Embryonic facial prominence (tissue), 1 donor: ENCODE data around the gene SPATA9.

Source experiments
- DNase-seq: peaks from one replicate; pipeline ENCODE4 v3.0.0-alpha.2; 2016; ENCODE audit errors: extremely low spot score

Gene SPATA9

DNA sequence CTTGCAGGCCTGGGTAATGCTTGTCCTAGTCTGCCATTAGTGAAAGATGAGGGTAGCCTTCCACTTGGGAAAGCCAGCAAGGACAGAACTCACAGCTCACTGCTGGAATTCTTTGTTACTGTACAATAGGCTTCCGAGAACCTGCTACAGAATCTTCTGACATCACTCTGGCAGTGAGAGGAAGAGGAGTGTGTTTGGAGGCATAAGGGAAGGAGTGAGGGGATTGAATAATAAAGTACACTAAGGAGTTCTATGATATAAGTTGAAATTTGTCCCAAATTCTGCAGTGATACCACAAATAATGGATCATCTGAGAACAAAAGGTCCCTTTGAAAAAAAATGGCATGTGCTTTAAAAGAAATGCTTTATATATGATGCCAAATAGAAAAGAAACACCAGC is at the start of gene SPATA9:
TSS of gene SPATA9 (minus strand) at position 101 of the 400 bp plus-strand sequence. CDS start 137 bp downstream, outside the sequence.
- DNase-seq = no peak

DNA sequence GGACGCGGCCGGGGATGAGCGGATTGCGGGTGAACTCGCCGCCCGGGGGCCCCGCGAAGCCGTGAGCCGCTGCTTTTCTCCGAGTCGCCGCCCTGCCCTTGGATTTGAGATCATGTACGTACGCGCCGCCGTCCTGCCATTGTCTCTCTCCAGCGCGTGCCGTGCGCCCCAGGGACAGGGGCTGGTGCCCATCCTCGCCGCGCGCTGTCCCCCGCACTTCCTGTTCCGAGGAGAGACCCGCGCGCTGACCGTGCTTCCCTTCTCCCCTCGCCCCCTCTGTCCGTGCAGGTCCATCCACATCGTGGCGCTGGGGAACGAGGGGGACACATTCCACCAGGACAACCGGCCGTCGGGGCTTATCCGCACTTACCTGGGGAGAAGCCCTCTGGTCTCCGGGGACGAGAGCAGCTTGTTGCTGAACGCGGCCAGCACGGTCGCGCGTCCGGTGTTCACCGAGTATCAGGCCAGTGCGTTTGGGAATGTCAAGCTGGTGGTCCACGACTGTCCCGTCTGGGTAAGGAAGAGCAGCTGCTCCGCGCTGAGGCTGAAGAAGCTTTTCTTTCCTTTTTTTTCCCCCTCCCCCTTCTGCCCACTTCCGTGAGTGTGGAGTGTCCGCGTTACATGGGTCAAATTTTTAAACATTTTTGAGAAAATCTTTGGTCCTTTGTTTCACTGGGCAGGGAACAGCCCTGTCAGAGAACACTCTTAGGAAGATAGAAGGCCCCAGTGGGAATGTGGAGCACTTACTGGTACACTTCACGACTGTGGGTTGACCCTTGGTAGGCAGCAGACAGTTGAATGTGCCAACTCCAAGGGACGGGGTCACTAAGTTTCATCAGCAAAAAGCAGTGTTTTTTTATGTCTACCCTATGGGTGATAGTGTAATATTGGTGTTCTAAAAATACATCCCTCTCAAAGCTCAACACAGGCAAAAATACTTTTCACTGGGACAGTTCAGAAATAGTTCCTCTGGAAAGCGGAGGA is 49.1 kb upstream of the SPATA9 start:
- no peak for DNase-seq

GRCh38 chr5:95730730-95731570 is 48.2 kb upstream of the SPATA9 start, which contains the start of gene RHOBTB3:
Gene RHOBTB3 (plus strand): TSS chr5:95731336. CDS start chr5:95731683, 347 bp downstream.
- peak; percentile 70 for DNase-seq

DNA sequence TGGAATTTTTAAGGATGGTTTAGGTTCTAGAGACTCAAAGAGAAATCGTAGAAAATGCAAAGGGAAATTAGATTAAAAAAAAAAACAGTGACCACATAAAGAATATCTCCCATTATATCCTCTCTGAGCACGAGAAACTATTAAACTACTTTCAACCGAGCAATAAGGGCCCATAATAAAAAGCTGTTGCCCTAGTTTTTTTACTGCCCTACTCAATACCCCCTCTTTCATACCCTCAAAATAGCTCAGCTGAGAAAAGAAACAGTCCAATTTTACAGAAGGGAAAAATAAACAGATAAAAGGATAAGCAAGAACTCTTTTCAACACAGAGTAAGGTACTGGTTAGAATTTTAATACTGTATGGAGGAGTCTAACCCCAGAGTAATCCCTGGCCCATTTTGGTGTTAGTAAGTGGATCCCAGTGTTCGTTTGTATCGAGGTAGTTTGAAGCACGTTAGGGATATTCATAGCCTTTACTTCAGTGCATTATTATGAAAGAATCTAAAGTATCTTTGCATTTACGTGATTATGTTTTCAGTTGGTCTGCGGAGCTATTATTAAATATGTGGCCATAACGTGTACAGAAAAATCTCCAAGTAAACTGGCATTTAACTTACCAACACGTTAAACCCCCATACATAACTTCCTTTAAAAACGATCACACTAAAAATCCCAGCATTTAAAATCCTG is 47.4 kb upstream of the SPATA9 start:
- DNase-seq = no peak

- DNase-seq = no peak
These were observed 46.6 kb upstream of the SPATA9 start for GRCh38 chr5:95729115-95730010.

- no peak for DNase-seq
These were observed 45.8 kb upstream of the SPATA9 start for GRCh38 chr5:95728494-95729114.

DNA sequence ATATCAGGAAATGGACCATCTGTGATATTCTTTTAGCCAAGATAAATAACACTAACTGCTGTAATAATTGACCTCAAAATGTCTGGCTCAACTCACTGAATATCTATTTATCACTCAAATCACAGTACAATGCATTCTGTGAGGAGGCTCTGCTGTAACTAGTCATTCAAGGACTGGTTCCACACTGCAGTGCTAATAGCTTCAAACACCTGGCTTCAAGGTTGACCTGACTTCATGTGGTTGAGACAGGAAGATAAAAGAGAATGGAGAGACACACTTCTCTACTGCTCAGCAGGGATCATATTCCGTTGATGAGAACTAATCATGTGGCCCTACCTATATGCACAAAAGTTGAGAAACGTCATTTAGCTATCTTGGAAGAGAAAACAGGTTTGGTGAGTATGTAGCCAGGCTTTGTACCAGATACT is 45.0 kb upstream of the SPATA9 start:
- no peak for DNase-seq

DNA sequence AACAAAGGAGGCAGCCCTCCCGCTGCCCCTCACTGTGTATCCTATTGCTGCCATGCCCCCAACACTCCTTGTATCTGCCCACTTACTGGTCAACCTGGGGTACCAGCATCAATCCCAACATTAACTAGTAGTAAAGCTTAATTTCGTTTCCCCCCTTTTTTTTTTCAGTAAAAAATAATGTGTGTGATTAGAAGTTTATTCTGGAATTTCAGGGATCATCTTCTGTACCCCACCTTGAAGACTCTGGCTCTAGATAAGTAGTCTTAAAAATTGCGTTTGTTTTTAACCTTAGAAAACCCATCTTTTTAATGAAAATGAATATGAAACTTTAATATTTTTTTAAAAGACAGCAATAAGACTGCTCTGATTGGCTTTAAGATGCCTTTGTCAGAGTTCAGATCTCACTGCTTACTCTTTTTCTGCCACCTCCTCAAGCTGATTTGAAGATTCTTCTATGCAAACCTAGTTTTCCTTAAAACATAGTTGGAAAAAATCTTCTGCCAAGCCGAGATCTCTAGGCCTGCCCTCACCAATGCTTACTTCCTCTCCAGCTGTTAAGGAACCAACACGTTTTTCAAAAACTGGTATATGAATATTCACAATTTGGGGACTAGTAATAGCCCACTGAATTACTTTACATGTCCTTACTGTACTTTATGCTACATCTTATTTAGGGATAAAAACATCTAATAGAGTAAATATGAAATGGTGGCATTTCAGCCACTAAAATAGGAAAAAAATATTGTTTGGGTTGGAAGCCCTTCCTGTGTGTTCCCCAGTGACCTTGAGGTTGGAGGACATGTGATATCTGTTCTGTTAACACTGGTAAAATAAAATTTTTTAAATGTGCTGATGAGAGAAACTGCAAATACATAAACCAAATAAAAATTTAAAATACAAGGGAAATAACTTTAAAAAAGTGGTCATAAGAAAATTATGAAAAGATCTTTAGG is 44.3 kb upstream of the SPATA9 start:
- no peak for DNase-seq

- DNase-seq = peak; percentile 56
These were observed 43.4 kb upstream of the SPATA9 start for GRCh38 chr5:95725937-95726810.

GRCh38 chr5:95725071-95725820 is 42.5 kb upstream of the SPATA9 start:
- DNase-seq = no peak

GRCh38 chr5:95723632-95724369 is 41.0 kb upstream of the SPATA9 start:
- no peak for DNase-seq

DNA sequence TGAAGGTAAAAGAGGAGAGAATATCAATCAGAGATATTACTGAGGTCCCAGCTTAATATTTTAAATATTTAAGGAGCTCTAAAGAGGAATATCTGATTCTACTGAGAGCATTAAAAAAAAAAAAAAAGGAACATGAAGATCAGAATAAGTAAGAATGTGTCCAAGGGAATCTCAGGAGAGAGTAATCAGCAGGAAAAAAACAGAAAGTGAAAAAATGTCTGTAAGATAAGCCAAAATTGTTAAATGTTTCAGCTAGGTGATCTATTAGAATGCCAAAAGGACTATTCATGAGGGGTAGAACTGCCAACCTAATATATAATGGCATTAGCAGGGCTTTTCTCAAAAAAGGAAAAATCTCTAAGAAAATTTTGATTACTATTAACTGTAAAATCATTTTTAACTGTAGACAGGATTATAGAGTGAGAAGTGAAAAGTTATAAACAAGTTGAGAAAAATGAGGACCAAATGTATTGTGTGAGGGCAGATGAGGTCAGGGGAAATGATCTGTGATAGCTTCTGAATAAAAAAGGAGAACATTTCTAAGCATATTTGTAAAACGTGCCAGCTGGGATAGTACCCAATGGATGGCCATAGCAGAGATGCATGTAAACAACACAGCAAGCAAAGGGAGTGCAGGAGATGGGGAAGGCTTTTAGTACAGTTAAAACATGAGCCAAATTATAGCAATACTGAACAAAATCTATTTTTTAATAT is 38.9 kb upstream of the SPATA9 start:
- DNase-seq = no peak

GRCh38 chr5:95720094-95720786 is 37.4 kb upstream of the SPATA9 start:
- no peak for DNase-seq

DNA sequence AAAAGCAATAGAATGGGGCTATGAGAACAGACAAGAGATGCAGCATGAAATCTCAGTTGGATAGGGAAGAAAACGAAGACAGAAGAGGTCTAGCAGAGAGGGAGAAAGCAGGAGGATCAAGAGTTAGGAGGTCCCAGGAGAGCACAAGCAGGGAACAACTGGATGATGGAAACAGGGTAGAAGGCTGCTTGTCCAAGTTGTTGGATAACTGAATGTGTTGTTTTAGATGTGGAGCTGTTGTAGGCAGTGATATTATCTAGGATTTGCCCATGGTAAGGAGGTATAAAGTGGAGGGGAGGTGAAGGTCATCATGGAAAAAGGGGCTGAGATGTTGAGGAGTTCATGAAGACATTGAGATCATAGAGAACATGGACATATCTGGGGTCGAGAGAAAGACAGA is 35.9 kb upstream of the SPATA9 start:
- no peak for DNase-seq

DNA sequence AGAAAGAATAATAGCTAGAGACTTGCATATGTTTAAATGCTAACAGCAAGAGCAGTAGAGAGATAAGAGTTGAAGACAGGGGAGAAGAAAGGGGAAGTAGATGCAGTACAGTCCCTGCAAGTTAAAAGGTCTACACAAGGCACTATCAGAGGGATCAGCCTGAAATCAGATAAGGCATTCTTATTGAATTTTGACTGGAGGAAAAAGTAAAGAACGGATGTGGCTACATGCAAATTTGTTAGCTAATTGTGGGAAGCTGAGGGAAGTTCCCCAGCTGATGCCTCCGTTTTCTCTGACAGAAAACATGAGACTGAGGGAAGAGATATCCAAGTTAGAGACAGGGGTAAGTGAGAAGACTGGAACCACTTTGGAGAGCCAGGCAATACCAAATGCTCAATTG is 35.4 kb upstream of the SPATA9 start:
- DNase-seq = no peak
